HUDEP-2 (cell line): ENCODE data around the gene KCNE5.
"Not testable (repeated sequence)": the region's sequence is repeated elsewhere in the genome, so short reads cannot be mapped to it uniquely, and the experiment has no call there.

Source experiments
- DNase-seq, 76 experiments: peaks; one replicate each; lab custom pipeline; 2025; ENCODE audit not compliant: unreplicated experiment in 76 of 76; lab: John Stamatoyannopoulos, UW

Gene KCNE5

GRCh38 chrX:109619771-109620170 lies 5.2 kb downstream of the KCNE5 start:
- no peak for DNase-seq

- no peak for DNase-seq
Measured at GRCh38 chrX:109614951-109615350, 10.0 kb downstream of the KCNE5 start.

- no peak for DNase-seq
Measured at GRCh38 chrX:109601486-109601885, 23.5 kb downstream of the KCNE5 start.

GRCh38 chrX:109600237-109600651 lies 24.7 kb downstream of the KCNE5 start:
- DNase-seq, result no peak

- DNase-seq, result no peak
Measured at GRCh38 chrX:109596015-109596414, 29.0 kb downstream of the KCNE5 start.

- DNase-seq, result no peak
Measured at GRCh38 chrX:109590176-109590575, 34.8 kb downstream of the KCNE5 start.

GRCh38 chrX:109585488-109585887 lies 39.5 kb downstream of the KCNE5 start:
- no peak for DNase-seq

GRCh38 chrX:109578916-109579315 lies 46.1 kb downstream of the KCNE5 start:
- DNase-seq, result no peak

- no peak for DNase-seq
Measured at GRCh38 chrX:109577055-109577454, 47.9 kb downstream of the KCNE5 start.

GRCh38 chrX:109576083-109576482 lies 48.9 kb downstream of the KCNE5 start:
- not testable (repeated sequence) for DNase-seq
